PC-3 (cell line): Measurements from ENCODE around the gene PPFIBP1.

Experiments used
- CTCF ChIP-seq: fragments of 300-600 bp; sonication (generic); conservative IDR thresholded peaks from 2 replicates; pipeline ENCODE4 v1.5.1; 2017; ENCODE audit warnings: antibody characterized with exemption, low read depth, mild to moderate bottlenecking, low read length
- EZH2 ChIP-seq: fragments of 300-600 bp; sonication (generic); IDR thresholded peaks from one replicate; pipeline ENCODE4 v1.6.1; 2017; ENCODE audit warnings: antibody characterized with exemption, mild to moderate bottlenecking, low read length; ENCODE audit not compliant: unreplicated experiment
- EZH2phosphoT487 ChIP-seq: fragments of 300-600 bp; sonication (generic); IDR thresholded peaks from 2 replicates; pipeline ENCODE4 v1.6.1; 2018; ENCODE audit warnings: mild to moderate bottlenecking, antibody characterized with exemption, low read length, borderline replicate concordance

DNA sequence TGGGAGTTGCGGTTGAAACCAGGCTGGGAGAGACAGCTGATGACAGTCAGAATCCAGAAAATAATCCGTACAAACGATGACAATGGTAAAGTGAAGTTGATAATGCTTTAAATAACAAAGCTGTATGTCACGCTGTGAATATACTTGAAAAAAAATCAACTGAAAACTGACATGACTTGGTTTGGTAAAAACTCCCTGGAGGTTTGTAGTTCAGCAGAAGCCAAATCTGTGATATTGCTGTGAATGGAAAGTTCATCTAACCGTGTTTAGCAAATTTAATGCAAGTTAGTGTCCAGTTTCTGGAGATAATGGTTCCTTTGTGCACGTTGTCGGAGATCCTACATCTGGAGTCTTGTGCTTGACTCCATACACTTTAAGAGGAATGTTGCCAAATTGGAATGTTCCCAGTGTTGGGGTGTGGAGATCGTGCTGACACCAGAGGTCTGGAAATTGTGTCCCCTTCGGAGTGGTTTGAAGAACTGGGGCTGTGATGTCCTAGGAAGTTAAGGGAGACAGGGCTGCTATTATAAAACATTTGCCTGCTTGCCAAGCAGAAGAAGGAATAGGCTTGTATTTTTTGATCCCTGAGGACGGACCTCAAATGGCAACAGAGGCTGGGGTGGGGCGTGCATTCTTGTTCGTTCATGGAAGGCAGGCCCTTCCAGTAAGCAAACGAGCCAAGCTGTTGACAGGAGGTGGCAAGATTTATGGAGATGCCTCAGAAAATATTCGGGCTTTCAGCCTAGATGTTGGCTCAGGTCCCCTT is 30.6 kb downstream of the PPFIBP1 start:
- no peak for TF ChIP-seq CTCF
- no peak for TF ChIP-seq EZH2phosphoT487
- TF ChIP-seq EZH2, result no peak
